ENCODE measurements around the gene NFIL3.

NFIL3 gene

GRCh38 chr9:91411096-91411771, 12.4 kb downstream of the NFIL3 start:
- POLR2A ChIA-PET (ENCODE audit: low non-redundant PET): no interaction called here
- CTCF ChIA-PET: interaction anchor here (0.6 to 1.3 kb wide), 3 partner anchors 63 to 496 kb away, joined by 3 to 5 read pairs (median 3); no protein-coding TSS in a partner anchor
- no peak; the same call in 1 of the 2 replicates for TF ChIP-seq CTCF (conservative IDR thresholded peaks at IDR 0.05; ENCODE audit: low read depth)
- peak overlapping the region; percentile 71 for H3K27ac ChIP-seq
- DNase-seq (ENCODE audit: low spot score): peak; percentile 72

GRCh38 chr9:91410161-91410560, 13.5 kb downstream of the NFIL3 start:
- ChIA-PET POLR2A (ENCODE audit: low non-redundant PET) (no interaction called here), CTCF (interaction anchor here (0.6 to 1.3 kb wide), 3 partner anchors 9 to 495 kb away, joined by 3 to 5 read pairs (median 4); no protein-coding TSS in a partner anchor)
- no peak overlapping the region for H3K27ac ChIP-seq
- TF ChIP-seq CTCF (conservative IDR thresholded peaks at IDR 0.05; ENCODE audit: low read depth): no peak
- no peak for DNase-seq (ENCODE audit: low spot score)

- DNase-seq (ENCODE audit: low spot score): no peak
- ChIA-PET POLR2A (ENCODE audit: low non-redundant PET) (no interaction called here), CTCF (no interaction called here)
Measured at GRCh38 chr9:91408475-91408874, 15.2 kb downstream of the NFIL3 start.

GRCh38 chr9:91407580-91408318, 15.9 kb downstream of the NFIL3 start:
- POLR2A ChIA-PET (ENCODE audit: low non-redundant PET): no interaction called here
- CTCF ChIA-PET: no interaction called here
- H3K27ac ChIP-seq: peak overlapping the region; percentile 24
- no peak for DNase-seq (ENCODE audit: low spot score)
- no peak for TF ChIP-seq CTCF (conservative IDR thresholded peaks at IDR 0.05; ENCODE audit: low read depth)

More at GRCh38 chr9:91408475-91408874, 15.2 kb downstream of the NFIL3 start:
- no peak overlapping the region for H3K27ac ChIP-seq
- no peak for TF ChIP-seq CTCF (conservative IDR thresholded peaks at IDR 0.05; ENCODE audit: low read depth)

- DNase-seq (ENCODE audit: low spot score): no peak
- ChIA-PET CTCF (no interaction called here), POLR2A (ENCODE audit: low non-redundant PET) (no interaction called here)
- no peak overlapping the region for H3K27ac ChIP-seq
- no peak for TF ChIP-seq CTCF (conservative IDR thresholded peaks at IDR 0.05; ENCODE audit: low read depth)
Measured at GRCh38 chr9:91405343-91406077, 18.1 kb downstream of the NFIL3 start.
